Measurements from ENCODE around the gene ITPR2. TPM values are rescaled to one million over a fixed set of nuclear protein-coding genes. Genes with fewer than 3 reads are reported as not detected.

The ITPR2 gene
- total RNA-seq, 1 donor from 2014 or later, result 64.0 TPM

DNA sequence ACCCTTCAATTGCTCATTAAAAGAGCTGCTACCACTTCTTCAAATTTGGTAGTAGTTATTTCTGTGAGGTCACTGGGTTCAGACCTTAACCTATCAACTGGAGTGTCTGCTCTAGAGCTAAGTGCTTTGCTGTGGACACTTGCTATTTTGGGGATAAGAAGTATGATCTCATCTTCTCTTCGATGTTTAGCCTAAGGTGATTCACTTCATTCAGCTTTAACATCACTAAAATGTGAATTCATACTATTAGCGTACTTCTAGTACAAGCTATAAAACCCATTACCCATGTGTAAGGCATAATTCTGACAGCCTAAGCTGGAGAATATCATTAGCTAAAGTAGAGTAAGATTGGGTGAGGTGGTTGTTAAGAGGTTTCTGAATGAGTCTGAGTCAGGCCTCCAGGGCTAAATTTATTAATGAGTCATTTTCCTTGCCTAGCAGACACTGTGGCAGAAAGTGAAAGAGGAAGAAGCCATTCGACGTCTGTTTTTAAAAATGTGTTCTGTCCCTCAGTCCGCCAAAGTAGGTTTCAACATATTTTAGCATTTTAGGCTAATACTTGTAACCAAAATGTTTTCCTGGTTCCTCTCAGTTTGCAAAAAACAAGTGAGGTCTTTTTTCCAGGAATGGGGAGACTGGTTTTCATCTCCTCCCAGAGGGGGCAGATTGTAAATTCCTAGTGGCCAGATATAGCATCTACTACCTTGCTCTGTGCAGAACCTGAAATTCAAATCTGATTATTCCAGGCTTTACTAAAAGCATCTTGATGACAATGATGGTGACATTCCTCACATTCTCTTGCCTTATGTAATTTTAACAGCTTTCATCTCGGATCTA, 534.0 kb downstream of the ITPR2 start:
- Histone ChIP-seq H3K9me3 (no peaks in the 10 kb centered on the region), H3K27me3 (ENCODE audit: low read depth) (no peaks in the 10 kb centered on the region), H3K4me1 (peaks cover 6% of the 10 kb centered on the region), H3K4me3 (peak overlapping the region; percentile 9), H3K27ac (peak overlapping the region; percentile 67), H3K36me3 (no peaks in the 10 kb centered on the region)
- TF ChIP-seq, protein P1, sequence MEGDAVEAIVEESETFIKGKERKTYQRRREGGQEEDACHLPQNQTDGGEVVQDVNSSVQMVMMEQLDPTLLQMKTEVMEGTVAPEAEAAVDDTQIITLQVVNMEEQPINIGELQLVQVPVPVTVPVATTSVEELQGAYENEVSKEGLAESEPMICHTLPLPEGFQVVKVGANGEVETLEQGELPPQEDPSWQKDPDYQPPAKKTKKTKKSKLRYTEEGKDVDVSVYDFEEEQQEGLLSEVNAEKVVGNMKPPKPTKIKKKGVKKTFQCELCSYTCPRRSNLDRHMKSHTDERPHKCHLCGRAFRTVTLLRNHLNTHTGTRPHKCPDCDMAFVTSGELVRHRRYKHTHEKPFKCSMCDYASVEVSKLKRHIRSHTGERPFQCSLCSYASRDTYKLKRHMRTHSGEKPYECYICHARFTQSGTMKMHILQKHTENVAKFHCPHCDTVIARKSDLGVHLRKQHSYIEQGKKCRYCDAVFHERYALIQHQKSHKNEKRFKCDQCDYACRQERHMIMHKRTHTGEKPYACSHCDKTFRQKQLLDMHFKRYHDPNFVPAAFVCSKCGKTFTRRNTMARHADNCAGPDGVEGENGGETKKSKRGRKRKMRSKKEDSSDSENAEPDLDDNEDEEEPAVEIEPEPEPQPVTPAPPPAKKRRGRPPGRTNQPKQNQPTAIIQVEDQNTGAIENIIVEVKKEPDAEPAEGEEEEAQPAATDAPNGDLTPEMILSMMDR (IDR thresholded peaks at IDR 0.05), result peak; percentile 26
- ATAC-seq (peak; percentile 93 to 98), DNase-seq (no peak)
- intact Hi-C loops (cut with DNase I), result no loop called here

DNA sequence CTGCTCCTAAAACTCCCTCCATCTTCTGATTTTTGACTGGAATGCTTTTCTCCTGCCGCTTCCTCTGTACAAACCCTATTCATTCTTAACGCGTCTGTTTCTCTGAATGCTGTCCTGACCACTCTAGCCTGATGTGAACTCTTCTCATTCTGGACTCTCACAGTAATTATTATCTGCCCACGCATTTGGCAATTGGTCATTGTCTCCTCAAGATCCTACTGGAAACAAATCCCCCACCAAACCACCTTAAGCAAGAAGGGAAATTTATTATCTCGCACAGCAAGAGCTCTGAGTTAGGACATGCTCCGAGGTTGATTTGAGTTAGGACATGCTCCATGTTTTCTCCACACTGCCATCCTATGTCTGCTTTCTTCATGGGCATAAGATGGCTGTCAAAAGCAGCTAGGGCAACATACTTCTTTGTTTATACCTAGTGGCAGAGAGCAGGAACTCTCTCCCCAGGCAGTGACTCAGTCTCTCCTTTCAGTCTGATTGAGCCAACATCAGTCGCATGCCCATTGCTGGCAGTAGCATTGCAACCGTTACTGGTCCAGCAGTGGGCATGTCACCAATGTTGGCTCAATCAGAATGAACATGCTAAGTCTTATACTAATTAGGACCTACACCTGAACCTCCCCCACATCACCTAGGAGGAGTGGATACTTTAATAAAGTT, 535.5 kb downstream of the ITPR2 start:
- no peak for ATAC-seq
- Histone ChIP-seq H3K27ac (no peak overlapping the region), H3K4me3 (no peak overlapping the region), H3K27me3 (ENCODE audit: low read depth) (no peaks in the 10 kb centered on the region), H3K4me1 (peaks cover 6% of the 10 kb centered on the region), H3K9me3 (no peaks in the 10 kb centered on the region), H3K36me3 (no peaks in the 10 kb centered on the region)
- intact Hi-C loops (cut with DNase I), result no loop called here
- TF ChIP-seq, protein P1 (IDR thresholded peaks at IDR 0.05), result no peak
- DNase-seq, result no peak

DNA sequence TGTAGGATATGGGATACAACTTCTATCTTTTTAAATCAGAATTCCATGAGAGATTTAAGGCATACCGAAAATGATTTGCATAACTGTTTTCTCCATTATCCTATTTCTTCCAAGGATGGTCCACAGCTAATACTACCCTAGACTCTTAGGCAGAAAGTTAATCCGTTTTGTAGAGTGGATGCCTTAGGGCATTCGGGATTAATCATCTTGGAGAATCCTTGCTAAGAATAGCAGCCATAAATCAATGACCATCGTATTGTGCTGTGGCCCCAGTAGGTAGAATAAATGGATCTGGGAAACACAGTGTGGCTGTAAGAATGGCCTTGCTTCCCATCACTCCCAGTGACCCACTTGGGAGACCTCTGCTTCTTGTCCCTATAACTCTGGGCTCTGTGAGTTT, 538.0 kb downstream of the ITPR2 start:
- Histone ChIP-seq H3K4me3 (no peak overlapping the region), H3K27ac (no peak overlapping the region), H3K4me1 (peaks cover 6% of the 10 kb centered on the region), H3K27me3 (ENCODE audit: low read depth) (no peaks in the 10 kb centered on the region), H3K9me3 (no peaks in the 10 kb centered on the region), H3K36me3 (no peaks in the 10 kb centered on the region)
- DNase-seq (no peak), ATAC-seq (no peak)
- TF ChIP-seq, protein P1 (IDR thresholded peaks at IDR 0.05), result no peak
- intact Hi-C loops (cut with DNase I), result no loop called here

DNA sequence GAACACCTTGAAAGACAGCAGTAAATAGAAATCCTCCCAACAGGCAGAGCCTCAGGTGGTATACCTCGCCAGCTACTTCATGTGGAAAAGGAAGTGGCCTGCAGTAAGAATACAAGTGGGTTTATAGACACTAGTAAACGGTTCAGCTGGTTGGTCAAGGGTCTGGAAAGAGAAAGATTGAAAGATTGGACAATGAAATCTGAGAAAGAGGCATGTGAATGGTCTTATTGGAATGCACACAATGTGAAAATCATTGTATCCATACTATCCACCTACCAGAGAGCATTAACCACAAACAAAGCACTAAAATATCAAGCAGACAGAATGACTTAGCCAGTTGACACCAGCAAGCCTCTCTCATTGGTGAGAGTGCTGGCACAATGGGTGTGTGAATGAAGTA, 539.4 kb downstream of the ITPR2 start:
- Histone ChIP-seq H3K4me3 (no peak overlapping the region), H3K27me3 (ENCODE audit: low read depth) (no peaks in the 10 kb centered on the region), H3K36me3 (no peaks in the 10 kb centered on the region), H3K9me3 (no peaks in the 10 kb centered on the region), H3K4me1 (peaks cover 3% of the 10 kb centered on the region), H3K27ac (no peak overlapping the region)
- TF ChIP-seq, protein P1 (IDR thresholded peaks at IDR 0.05), result no peak
- intact Hi-C loops (cut with DNase I), result no loop called here
- no peak for DNase-seq
- ATAC-seq, result no peak

DNA sequence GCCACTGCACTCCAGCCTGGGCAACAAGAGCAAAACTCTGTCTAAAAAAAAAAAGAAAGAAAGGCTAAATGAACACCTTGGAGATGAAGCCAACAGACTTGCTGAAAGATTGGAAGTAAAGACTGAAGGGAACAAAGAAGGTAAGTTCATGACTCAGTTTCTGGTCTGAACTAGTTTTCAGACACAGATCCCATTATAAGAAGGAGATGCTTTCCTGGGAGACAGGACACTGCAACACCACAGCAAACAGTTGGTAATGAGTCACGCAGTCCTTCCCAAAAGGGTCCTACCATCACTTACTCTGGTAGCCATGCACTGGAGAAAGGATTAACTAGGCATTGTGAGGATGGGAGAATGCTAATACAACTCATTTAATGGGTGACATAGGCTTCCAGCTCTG, 540.4 kb downstream of the ITPR2 start:
- intact Hi-C loops (cut with DNase I), result no loop called here
- H3K4me1 ChIP-seq, result peaks cover 7% of the 10 kb centered on the region
- TF ChIP-seq, protein P1 (IDR thresholded peaks at IDR 0.05), result no peak
- DNase-seq, result no peak
- H3K36me3 ChIP-seq, result no peaks in the 10 kb centered on the region
- ATAC-seq, result no peak
- H3K27me3 ChIP-seq (ENCODE audit: low read depth), result no peaks in the 10 kb centered on the region
- no peak overlapping the region for H3K27ac ChIP-seq
- no peaks in the 10 kb centered on the region for H3K9me3 ChIP-seq
- H3K4me3 ChIP-seq, result no peak overlapping the region
